ENCODE results near the gene ANTXR2. TPM values are rescaled to one million over a fixed set of nuclear protein-coding genes. Genes with fewer than 3 reads are reported as not detected.
A peak's percentile ranks its signal among the peaks of the same experiment; 100 is the strongest.

ANTXR2 gene
- total RNA-seq, 6 donors from 2014 or later = 26.0 to 61.0 (median 37.5) TPM

DNA sequence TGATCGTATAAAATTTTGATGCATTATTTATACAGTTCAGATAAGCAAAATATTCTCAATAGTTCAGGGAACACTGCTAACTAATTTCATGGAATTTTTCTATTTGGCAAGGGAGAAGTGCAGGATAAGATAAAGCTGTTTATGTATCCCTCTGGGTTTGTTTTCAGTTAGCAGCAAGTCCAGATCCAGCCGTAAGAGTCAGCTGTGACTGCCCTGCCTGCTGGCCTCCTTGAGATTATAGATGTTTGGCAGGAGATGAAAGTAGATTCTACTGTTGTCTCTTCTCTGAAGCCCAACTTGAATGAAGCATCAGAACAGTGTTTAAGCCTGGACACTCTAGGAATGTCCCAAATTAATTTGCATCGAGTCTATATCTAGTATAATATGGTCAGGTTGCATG is 29.5 kb downstream of the ANTXR2 start:
- peak in 1 of 2 donors; percentile 61 for ATAC-seq (ENCODE audit: low FRiP score in 2 of 2)
- peaks cover 0 to 7% (median 2%) of the 10 kb centered on the region in 4 donors for H3K4me1 ChIP-seq
- no peaks in the 10 kb centered on the region for H3K27me3 ChIP-seq
- H3K36me3 ChIP-seq = no peaks in the 10 kb centered on the region
- WGBS, 2 donors = 66 to 67% methylated on average over 3 of the region's 3 CpGs
- TF ChIP-seq, protein P1, sequence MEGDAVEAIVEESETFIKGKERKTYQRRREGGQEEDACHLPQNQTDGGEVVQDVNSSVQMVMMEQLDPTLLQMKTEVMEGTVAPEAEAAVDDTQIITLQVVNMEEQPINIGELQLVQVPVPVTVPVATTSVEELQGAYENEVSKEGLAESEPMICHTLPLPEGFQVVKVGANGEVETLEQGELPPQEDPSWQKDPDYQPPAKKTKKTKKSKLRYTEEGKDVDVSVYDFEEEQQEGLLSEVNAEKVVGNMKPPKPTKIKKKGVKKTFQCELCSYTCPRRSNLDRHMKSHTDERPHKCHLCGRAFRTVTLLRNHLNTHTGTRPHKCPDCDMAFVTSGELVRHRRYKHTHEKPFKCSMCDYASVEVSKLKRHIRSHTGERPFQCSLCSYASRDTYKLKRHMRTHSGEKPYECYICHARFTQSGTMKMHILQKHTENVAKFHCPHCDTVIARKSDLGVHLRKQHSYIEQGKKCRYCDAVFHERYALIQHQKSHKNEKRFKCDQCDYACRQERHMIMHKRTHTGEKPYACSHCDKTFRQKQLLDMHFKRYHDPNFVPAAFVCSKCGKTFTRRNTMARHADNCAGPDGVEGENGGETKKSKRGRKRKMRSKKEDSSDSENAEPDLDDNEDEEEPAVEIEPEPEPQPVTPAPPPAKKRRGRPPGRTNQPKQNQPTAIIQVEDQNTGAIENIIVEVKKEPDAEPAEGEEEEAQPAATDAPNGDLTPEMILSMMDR (IDR thresholded peaks at IDR 0.05) = no peak
- no peak for TF ChIP-seq EP300 (IDR thresholded peaks at IDR 0.05)
- no peak for TF ChIP-seq POLR2A (IDR thresholded peaks at IDR 0.05)
- TF ChIP-seq POLR2AphosphoS5 (IDR thresholded peaks at IDR 0.05) = no peak
- DNase-seq = no peak
- peak overlapping the region in 2 of 4 donors; percentile 14 to 32 for H3K27ac ChIP-seq
- H3K9me3 ChIP-seq = no peaks in the 10 kb centered on the region
- H3K4me3 ChIP-seq = no peak overlapping the region

DNA sequence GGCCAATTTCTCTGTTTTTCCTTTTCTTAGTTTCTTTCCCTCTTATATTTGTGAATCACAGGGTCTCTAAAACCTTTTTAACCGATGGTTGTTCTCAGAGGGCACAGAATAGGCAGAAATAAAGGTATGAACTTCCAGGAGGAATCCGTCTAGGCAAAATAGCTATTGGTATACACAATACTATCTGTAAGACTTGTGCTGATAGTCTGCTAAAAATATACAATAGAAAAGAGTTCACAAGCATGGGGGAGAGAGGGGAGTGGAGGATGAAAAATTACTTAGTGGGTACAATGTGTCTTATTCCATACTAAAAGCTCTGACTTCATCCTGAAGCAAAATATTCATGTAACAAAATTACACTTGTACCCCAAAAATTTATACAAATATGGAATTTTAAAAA is 30.2 kb downstream of the ANTXR2 start:
- no peak overlapping the region for H3K4me3 ChIP-seq
- 84 to 97% methylated on average over 2 of the region's 2 CpGs for WGBS, 2 donors
- DNase-seq (no peak), ATAC-seq (ENCODE audit: low FRiP score in 2 of 2) (no peak)
- H3K27ac ChIP-seq = no peak overlapping the region
- H3K9me3 ChIP-seq = no peaks in the 10 kb centered on the region
- no peaks in the 10 kb centered on the region for H3K36me3 ChIP-seq
- no peaks in the 10 kb centered on the region for H3K27me3 ChIP-seq
- H3K4me1 ChIP-seq = peaks cover under 1 to 8% (median 3%) of the 10 kb centered on the region in 4 donors
- TF ChIP-seq POLR2A (IDR thresholded peaks at IDR 0.05) (no peak), EP300 (IDR thresholded peaks at IDR 0.05) (no peak), POLR2AphosphoS5 (IDR thresholded peaks at IDR 0.05) (no peak)
- TF ChIP-seq, protein P1 (IDR thresholded peaks at IDR 0.05) = no peak

DNA sequence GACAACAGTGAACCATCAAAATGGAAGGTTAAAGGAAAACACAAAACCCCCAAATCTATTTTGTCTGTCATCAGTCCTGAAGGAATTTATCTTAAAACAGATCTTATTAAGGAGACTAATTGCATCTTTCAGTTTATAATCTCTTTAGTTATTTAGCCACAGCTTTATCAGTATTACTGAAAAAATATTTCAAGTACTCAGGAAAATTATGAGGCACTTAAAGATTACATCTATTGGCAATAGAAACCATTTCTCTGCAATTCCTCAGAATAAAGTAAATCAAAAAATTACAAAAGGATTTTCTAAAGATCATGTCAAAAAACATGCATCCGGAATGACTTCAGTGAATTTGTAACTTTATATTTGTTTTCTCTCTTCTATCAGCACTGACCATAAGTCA is 35.2 kb downstream of the ANTXR2 start:
- H3K9me3 ChIP-seq = no peaks in the 10 kb centered on the region
- H3K36me3 ChIP-seq = peaks cover 0 to 6% (median 0%) of the 10 kb centered on the region in 4 donors
- WGBS, 2 donors = 95 to 97% methylated on average over 1 of the region's 1 CpG
- TF ChIP-seq POLR2A (IDR thresholded peaks at IDR 0.05) (no peak), POLR2AphosphoS5 (IDR thresholded peaks at IDR 0.05) (no peak), EP300 (IDR thresholded peaks at IDR 0.05) (no peak)
- TF ChIP-seq, protein P1 (IDR thresholded peaks at IDR 0.05) = no peak
- H3K4me3 ChIP-seq = no peak overlapping the region
- DNase-seq = no peak
- H3K27ac ChIP-seq = peak overlapping the region in 3 of 4 donors; percentile 20 to 82 (median 76)
- H3K27me3 ChIP-seq = no peaks in the 10 kb centered on the region
- ATAC-seq (ENCODE audit: low FRiP score in 2 of 2) = no peak
- peaks cover 4 to 24% (median 16%) of the 10 kb centered on the region in 4 donors for H3K4me1 ChIP-seq

DNA sequence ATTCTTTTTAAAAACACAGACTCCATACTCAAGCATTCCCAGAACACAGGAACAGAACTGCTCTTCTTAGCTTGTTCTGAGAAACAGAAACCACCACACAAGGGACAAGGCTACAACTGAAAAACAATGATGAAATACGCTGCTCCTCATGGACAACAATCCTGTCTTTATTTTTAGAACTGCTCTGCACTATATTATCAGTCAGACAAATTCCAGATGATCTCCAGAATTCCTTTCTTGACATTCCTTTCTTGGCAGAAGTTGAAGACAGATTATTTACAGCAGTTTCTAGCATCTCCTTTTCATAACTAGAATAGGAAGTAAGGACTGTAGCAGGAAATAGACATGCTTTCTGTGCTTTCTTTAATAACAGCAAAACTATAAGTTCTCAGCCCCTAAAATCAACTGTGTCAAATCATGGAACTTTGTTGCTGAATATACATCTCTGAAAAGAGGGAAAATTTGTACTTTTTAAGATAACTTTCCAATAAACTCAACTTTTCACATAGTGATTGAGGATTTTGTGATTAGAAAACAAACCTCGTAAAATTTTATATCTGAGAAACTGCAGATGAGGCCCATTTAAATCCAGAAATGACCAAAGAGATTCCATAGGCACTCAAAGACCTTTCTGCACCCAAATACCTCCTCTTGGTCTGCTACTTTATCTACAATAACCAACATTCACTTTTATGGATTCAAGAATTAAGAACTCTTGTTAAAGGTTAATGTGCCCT is 35.9 kb downstream of the ANTXR2 start:
- WGBS, 2 donors = 56 to 57% methylated on average over 2 of the region's 2 CpGs
- peak overlapping the region; percentile 45 to 82 (median 69) for H3K27ac ChIP-seq
- no peak for DNase-seq
- peaks cover 0 to 10% (median 0%) of the 10 kb centered on the region in 4 donors for H3K36me3 ChIP-seq
- ATAC-seq (ENCODE audit: low FRiP score in 2 of 2) = peak in 1 of 2 donors; percentile 89
- H3K4me1 ChIP-seq = peaks cover 4 to 24% (median 16%) of the 10 kb centered on the region in 4 donors
- H3K9me3 ChIP-seq = no peaks in the 10 kb centered on the region
- TF ChIP-seq POLR2AphosphoS5 (IDR thresholded peaks at IDR 0.05) = peak in 1 of 2 donors; percentile 7
- no peak for TF ChIP-seq EP300 (IDR thresholded peaks at IDR 0.05)
- H3K4me3 ChIP-seq = no peak overlapping the region
- no peaks in the 10 kb centered on the region for H3K27me3 ChIP-seq

DNA sequence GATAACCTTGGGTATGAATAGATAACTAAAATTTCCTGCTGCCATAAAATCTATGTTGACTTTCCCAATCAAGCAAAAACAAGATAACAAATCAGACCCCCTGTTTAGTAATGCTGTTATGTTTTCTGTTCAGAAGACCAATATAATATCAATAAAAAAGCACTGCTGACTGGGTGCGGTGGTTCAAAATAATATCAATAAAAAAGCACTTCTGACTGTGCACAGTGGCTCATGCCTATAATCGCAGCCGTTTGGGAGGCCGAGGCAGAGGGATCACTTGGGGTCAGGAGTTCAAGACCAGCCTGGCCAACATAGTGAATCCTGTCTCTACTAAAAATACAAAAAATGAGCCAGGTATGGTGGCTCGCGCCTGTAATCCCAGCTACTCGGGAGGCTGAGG is 36.7 kb downstream of the ANTXR2 start:
- WGBS, 2 donors = 74 to 82% methylated on average over 7 of the region's 7 CpGs
- Histone ChIP-seq H3K9me3 (no peaks in the 10 kb centered on the region), H3K27ac (peak overlapping the region; percentile 45 to 82 (median 69)), H3K4me1 (peaks cover 4 to 24% (median 16%) of the 10 kb centered on the region in 4 donors), H3K36me3 (peaks cover 0 to 16% (median 0%) of the 10 kb centered on the region in 4 donors), H3K4me3 (no peak overlapping the region), H3K27me3 (no peaks in the 10 kb centered on the region)
- no peak for DNase-seq
- TF ChIP-seq EP300 (IDR thresholded peaks at IDR 0.05) (no peak), POLR2AphosphoS5 (IDR thresholded peaks at IDR 0.05) (no peak), POLR2A (IDR thresholded peaks at IDR 0.05) (no peak)
- TF ChIP-seq, protein P1 (IDR thresholded peaks at IDR 0.05) = no peak
- ATAC-seq (ENCODE audit: low FRiP score in 2 of 2) = no peak
